Adipocyte (in vitro differentiated cells): ENCODE measurements around the gene LAMA2.

Source experiments
- DNase-seq: peaks from one replicate; pipeline ENCODE4 v3.0.0-alpha.2; 2015; ENCODE audit warnings: low read depth
- H3K27me3 ChIP-seq: replicated peaks from 2 replicates; pipeline ENCODE4 v1.7.0; 2013; ENCODE audit warnings: mild to moderate bottlenecking, low read length, moderate library complexity; ENCODE audit not compliant: control insufficient read depth, insufficient read depth
- H3K36me3 ChIP-seq: 2 replicates; pipeline ENCODE4 v1.7.0; 2013; ENCODE audit warnings: low read length, mild to moderate bottlenecking, moderate library complexity; ENCODE audit not compliant: control insufficient read depth, insufficient read depth, severe bottlenecking
- H3K4me1 ChIP-seq: 2 replicates; pipeline ENCODE4 v1.7.0; 2013; ENCODE audit warnings: mild to moderate bottlenecking, low read length, moderate library complexity; ENCODE audit not compliant: control insufficient read depth, insufficient read depth
- H3K4me3 ChIP-seq: 2 replicates; pipeline ENCODE4 v1.7.0; 2013; ENCODE audit warnings: mild to moderate bottlenecking, low read length, moderate library complexity
- H3K9ac ChIP-seq: 2 replicates; pipeline ENCODE4 v1.7.0; 2013; ENCODE audit warnings: mild to moderate bottlenecking, low read length, moderate library complexity
- H3K9me3 ChIP-seq: 2 replicates; pipeline ENCODE4 v1.7.0; 2013; ENCODE audit warnings: mild to moderate bottlenecking, low read length, moderate library complexity; ENCODE audit not compliant: control insufficient read depth

The LAMA2 gene, protein sequence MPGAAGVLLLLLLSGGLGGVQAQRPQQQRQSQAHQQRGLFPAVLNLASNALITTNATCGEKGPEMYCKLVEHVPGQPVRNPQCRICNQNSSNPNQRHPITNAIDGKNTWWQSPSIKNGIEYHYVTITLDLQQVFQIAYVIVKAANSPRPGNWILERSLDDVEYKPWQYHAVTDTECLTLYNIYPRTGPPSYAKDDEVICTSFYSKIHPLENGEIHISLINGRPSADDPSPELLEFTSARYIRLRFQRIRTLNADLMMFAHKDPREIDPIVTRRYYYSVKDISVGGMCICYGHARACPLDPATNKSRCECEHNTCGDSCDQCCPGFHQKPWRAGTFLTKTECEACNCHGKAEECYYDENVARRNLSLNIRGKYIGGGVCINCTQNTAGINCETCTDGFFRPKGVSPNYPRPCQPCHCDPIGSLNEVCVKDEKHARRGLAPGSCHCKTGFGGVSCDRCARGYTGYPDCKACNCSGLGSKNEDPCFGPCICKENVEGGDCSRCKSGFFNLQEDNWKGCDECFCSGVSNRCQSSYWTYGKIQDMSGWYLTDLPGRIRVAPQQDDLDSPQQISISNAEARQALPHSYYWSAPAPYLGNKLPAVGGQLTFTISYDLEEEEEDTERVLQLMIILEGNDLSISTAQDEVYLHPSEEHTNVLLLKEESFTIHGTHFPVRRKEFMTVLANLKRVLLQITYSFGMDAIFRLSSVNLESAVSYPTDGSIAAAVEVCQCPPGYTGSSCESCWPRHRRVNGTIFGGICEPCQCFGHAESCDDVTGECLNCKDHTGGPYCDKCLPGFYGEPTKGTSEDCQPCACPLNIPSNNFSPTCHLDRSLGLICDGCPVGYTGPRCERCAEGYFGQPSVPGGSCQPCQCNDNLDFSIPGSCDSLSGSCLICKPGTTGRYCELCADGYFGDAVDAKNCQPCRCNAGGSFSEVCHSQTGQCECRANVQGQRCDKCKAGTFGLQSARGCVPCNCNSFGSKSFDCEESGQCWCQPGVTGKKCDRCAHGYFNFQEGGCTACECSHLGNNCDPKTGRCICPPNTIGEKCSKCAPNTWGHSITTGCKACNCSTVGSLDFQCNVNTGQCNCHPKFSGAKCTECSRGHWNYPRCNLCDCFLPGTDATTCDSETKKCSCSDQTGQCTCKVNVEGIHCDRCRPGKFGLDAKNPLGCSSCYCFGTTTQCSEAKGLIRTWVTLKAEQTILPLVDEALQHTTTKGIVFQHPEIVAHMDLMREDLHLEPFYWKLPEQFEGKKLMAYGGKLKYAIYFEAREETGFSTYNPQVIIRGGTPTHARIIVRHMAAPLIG (N-terminal part only)

DNA sequence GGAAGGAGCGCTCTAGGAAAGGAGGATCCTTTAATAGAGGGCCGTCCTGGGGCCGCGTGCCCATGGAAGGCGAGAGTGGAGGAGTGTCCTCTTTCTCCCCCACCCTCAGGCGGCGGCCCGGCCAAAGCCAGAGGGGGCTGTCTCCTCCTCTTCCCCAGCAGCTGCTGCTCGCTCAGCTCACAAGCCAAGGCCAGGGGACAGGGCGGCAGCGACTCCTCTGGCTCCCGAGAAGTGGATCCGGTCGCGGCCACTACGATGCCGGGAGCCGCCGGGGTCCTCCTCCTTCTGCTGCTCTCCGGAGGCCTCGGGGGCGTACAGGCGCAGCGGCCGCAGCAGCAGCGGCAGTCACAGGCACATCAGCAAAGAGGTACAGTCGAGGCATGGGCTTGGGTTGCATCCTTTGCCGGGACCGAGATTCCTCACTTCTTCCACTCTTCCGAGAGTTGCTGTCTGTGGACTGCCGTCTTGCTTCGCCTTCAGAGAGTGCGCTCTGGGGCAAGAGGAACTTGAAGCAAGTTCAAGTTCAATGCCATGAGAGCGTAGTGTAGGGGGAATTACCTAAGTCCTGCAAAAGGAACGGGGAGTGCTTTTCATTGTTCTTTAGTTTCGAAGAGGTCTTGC is at the start of gene LAMA2:
Gene LAMA2 (plus strand): TSS at position 148 of the 621 bp plus-strand sequence. CDS start 108 bp downstream, at position 256.
- H3K36me3 ChIP-seq: peaks cover 2% of the 10 kb centered on the region

DNA sequence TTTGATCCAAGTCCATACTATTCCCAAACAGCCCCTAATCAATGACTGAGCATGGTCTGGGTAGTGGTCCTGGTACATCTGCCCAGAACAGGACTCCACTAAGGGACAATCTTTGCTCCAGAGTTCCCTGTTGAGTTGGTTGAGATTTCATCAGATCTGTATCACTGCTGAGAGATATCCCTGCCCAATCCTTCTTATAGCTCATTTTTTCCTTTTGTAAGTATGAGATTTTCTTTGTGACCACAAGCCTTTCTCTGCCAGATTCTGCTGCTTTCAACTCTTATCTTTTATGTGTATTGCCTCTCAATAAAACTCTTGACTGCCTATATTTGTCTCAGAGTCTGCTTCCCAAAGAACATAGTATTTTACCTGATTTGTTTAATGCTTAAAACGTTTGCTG is 46.2 kb upstream of the LAMA2 start:
- no peaks in the 10 kb centered on the region for H3K9me3 ChIP-seq
- no peak for DNase-seq
- H3K36me3 ChIP-seq: no peaks in the 10 kb centered on the region
- H3K9ac ChIP-seq: no peak overlapping the region
- no peaks in the 10 kb centered on the region for H3K27me3 ChIP-seq
- H3K4me1 ChIP-seq: no peaks in the 10 kb centered on the region
- no peak overlapping the region for H3K4me3 ChIP-seq

More for the DNA sequence above, at the start of gene LAMA2:
- peak; percentile 87 for DNase-seq
- Histone ChIP-seq H3K4me1 (peaks cover 19% of the 10 kb centered on the region), H3K4me3 (peak within 1 kb of the TSS; percentile 82), H3K9ac (peak within 1 kb of the TSS; percentile 85), H3K9me3 (no peaks in the 10 kb centered on the region), H3K27me3 (no peaks in the 10 kb centered on the region)

DNA sequence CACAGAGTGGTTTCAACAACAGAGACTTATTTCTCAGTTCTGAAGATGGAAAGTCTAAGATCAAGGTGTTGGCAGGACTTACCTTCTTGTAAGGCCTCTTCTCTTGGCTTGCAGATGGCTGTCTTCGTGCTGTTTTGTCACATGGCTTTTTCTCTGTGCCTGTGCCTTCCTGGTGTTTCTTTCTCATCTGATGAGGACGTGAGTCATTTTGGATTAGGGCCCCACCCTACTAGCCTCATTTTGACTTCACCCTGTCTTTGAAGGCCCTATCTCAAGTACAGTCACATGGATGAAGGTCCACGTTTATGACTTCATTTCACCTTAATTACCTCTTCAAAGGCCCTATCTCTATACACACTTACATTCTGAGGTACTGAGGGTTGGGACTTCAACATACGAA is 41.4 kb upstream of the LAMA2 start:
- Histone ChIP-seq H3K27me3 (no peaks in the 10 kb centered on the region), H3K9ac (no peak overlapping the region), H3K9me3 (no peaks in the 10 kb centered on the region), H3K4me1 (no peaks in the 10 kb centered on the region), H3K4me3 (no peak overlapping the region), H3K36me3 (no peaks in the 10 kb centered on the region)
- no peak for DNase-seq

DNA sequence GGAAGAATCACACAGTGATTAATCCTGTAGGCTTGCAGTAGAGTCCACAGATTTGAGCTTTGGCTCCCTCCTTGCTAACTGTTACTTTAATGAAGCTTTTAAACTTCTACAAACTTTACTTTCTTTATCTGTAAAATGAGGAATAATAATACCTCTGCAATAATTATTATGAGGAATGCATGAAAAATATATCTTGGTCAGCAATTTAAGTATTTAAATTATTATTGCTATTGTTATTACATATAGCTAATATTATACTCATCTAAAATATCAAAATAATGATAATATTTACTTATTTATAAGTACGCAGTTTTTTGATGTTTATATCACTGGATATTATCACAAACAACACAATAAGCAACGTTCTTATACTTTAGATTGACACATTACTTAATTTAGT is 38.3 kb upstream of the LAMA2 start:
- H3K27me3 ChIP-seq: no peaks in the 10 kb centered on the region
- H3K4me3 ChIP-seq: no peak overlapping the region
- no peak overlapping the region for H3K9ac ChIP-seq
- DNase-seq: no peak
- no peaks in the 10 kb centered on the region for H3K9me3 ChIP-seq
- no peaks in the 10 kb centered on the region for H3K36me3 ChIP-seq
- no peaks in the 10 kb centered on the region for H3K4me1 ChIP-seq

DNA sequence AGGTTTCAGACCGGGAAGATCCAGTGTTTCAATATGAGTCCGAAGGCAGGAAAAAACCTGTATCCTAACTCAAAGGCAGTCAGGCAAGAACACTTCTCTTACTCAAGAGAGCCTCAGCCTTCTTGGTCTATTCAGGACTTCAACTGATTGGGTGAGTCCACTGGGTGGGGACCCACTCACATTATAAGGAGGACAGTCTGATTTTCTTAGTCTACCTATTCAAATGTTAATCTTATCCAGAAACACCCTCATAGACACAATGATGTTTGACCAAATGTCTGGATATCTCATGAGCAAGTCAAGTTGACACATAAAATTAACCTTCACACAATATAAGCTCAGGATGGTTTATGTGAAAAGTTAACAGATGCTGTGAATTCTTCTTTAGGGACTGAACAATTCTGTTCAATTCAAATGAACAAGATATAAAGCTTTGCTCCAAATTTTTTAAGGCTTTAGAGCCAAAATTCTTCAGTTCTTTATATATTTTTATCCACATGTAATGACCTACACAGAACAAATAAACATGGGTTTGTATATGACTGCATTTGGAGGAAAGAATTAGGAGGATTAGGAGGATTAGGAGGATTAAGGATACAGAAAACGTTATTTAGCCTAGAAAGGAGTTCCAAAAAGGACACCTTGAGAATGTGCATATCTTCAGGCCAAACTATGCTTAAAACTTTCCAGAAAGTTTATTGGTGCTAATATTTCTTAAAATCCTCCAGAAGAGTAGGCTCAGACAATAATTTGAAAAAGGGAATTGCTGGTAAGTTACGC is 35.3 kb upstream of the LAMA2 start:
- H3K36me3 ChIP-seq: no peaks in the 10 kb centered on the region
- H3K4me3 ChIP-seq: no peak overlapping the region
- no peak overlapping the region for H3K9ac ChIP-seq
- no peaks in the 10 kb centered on the region for H3K27me3 ChIP-seq
- peak; percentile 7 for DNase-seq
- H3K9me3 ChIP-seq: no peaks in the 10 kb centered on the region
- no peaks in the 10 kb centered on the region for H3K4me1 ChIP-seq

DNA sequence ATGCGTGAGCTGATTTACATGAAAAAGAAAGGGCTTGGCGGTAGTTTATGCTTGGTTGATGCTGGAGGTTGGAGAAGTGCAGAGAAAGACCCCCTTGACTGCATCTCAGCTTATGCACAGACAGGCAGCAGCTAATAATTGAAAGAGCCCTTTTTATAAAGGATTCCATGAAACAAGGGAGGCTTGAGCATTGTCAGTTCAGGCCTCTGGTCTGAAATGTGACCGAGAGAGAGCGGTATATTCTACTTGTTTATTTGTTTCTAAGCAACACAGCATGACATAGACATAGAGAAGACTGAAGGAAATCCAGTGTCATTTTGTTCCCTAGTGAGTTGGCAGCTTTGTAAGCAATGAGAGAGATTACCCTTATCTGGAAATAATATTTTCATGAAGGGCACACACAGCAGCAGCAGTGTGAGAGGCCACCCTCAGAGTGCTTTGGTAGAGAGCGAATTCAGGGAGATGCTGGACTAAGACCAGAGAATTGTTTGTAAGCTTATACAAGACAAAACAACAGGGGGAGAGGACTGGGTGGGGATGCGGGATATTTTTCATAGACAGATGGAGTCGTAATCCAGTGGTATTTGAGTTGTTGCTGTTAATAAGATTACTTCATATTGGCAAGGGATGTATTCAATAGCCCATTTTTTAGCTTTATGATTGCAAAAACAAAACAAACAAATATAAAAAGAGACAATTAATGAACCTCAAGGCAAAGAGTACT is 34.6 kb upstream of the LAMA2 start:
- Histone ChIP-seq H3K36me3 (no peaks in the 10 kb centered on the region), H3K4me1 (no peaks in the 10 kb centered on the region), H3K27me3 (no peaks in the 10 kb centered on the region), H3K9me3 (no peaks in the 10 kb centered on the region), H3K4me3 (no peak overlapping the region), H3K9ac (no peak overlapping the region)
- no peak for DNase-seq

DNA sequence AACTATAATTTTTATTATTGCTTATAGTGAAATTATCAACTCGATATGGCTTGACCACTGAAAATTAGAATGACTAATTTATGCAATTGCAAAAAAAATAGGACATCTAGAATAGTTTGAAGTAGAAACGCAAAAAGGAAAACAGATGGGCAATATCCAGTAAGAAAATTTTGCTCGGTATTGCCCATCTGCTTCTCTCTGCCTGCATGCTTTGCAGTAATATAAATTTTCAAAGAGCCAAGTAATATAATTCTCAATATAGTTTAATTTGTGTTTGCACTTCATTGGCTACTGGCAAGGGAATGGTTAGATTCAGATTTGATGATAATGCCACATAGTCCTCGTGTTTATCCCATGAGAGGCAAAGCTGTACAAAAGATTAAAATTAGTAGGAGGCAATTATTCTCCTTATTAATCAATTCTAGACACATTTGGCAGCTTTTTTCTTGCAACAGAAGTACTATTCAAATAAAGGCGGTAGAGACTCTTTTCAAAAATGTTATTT is 27.3 kb upstream of the LAMA2 start:
- H3K4me1 ChIP-seq: no peaks in the 10 kb centered on the region
- peaks cover 15% of the 10 kb centered on the region for H3K9me3 ChIP-seq
- no peaks in the 10 kb centered on the region for H3K36me3 ChIP-seq
- no peak overlapping the region for H3K9ac ChIP-seq
- H3K27me3 ChIP-seq: no peaks in the 10 kb centered on the region
- no peak for DNase-seq
- H3K4me3 ChIP-seq: no peak overlapping the region

DNA sequence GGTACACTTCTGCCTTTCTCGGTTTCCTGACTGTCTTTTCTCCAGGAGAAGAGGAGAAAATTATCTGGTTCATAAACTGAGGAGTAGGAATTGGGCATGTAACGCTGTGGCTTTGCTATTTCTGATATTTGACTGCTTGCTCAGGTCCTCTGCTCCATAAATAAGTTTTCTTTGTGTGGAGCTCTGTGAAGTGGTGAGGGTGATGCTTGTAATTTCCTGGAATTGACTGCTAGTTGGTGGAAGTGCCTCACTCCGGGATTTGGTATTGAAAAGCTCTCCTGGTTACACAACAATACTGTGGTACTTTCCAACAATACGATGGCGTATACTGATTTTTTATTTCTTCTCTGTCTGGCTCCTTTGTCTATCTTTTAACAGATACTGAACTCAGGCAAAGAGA is 25.1 kb upstream of the LAMA2 start:
- Histone ChIP-seq H3K9ac (no peak overlapping the region), H3K36me3 (no peaks in the 10 kb centered on the region), H3K9me3 (peaks cover 28% of the 10 kb centered on the region), H3K27me3 (no peaks in the 10 kb centered on the region), H3K4me3 (no peak overlapping the region), H3K4me1 (no peaks in the 10 kb centered on the region)
- no peak for DNase-seq

DNA sequence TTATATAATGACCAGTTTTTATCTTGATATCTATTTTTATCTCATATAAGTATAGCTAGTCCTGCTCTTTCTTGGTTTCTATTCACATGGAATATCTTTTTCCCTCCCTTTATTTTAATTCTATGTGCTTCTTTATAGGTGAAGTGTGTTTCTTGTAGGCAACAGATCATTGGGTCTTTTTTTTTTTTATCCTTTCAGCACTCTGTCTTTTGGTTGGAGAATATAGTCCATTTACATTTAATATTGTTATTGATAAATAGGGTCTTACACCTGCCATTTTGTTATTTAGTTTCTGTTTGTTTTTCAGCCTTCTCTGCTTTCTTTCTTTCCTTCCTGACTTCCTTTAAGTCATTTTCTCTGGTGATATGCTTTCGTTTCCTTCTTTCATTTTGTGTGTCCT is 22.2 kb upstream of the LAMA2 start:
- Histone ChIP-seq H3K9me3 (peaks cover 32% of the 10 kb centered on the region), H3K4me3 (no peak overlapping the region), H3K36me3 (no peaks in the 10 kb centered on the region), H3K27me3 (no peaks in the 10 kb centered on the region), H3K4me1 (no peaks in the 10 kb centered on the region), H3K9ac (no peak overlapping the region)
- DNase-seq: no peak
